DOHH2 (cell line): ENCODE data around the gene EPB41.

Experiments used
- H3F3A ChIP-seq: fragments of 200-600 bp; sonication (generic), shearing (Covaris generic); 2 replicates; pipeline ENCODE4 v1.6.0; 2016; ENCODE audit warnings: antibody characterized with exemption, mild to moderate bottlenecking; ENCODE audit not compliant: control insufficient read depth, insufficient read depth
- H3K27ac ChIP-seq: fragments of 200-600 bp; sonication (generic); 2 replicates; pipeline ENCODE4 v1.5.1; 2014; ENCODE audit warnings: low read depth, mild to moderate bottlenecking, low read length, moderate library complexity
- H3K27me3 ChIP-seq: fragments of 200-600 bp; sonication (generic); 2 replicates; pipeline ENCODE4 v1.6.1; 2014; ENCODE audit warnings: mild to moderate bottlenecking, low read length, mixed read lengths; ENCODE audit not compliant: control insufficient read depth
- H3K36me3 ChIP-seq: fragments of 200-600 bp; sonication (generic); 2 replicates; pipeline ENCODE4 v1.6.1; 2014; ENCODE audit warnings: mild to moderate bottlenecking, low read length, moderate library complexity, mixed read lengths; ENCODE audit not compliant: control insufficient read depth
- H3K4me1 ChIP-seq: fragments of 200-600 bp; sonication (generic); 2 replicates; pipeline ENCODE4 v1.6.1; 2014; ENCODE audit warnings: mild to moderate bottlenecking, low read length, mixed read lengths; ENCODE audit not compliant: control insufficient read depth
- H3K4me2 ChIP-seq: fragments of 200-600 bp; sonication (generic); 2 replicates; pipeline ENCODE4 v1.6.0; 2014; ENCODE audit warnings: mild to moderate bottlenecking, low read length, moderate library complexity
- H3K4me3 ChIP-seq: fragments of 200-600 bp; sonication (generic); 2 replicates; pipeline ENCODE4 v1.5.1; 2014; ENCODE audit warnings: mild to moderate bottlenecking, low read length, mixed read lengths
- H3K79me2 ChIP-seq: fragments of 200-600 bp; sonication (generic); 2 replicates; pipeline ENCODE4 v1.6.1; 2014; ENCODE audit warnings: mild to moderate bottlenecking, low read length, mixed read lengths; ENCODE audit not compliant: control insufficient read depth
- H3K9me2 ChIP-seq: fragments of 200-600 bp; sonication (generic); replicated peaks from 2 replicates; pipeline ENCODE4 v1.6.1; 2014; ENCODE audit warnings: mild to moderate bottlenecking, low read length, mixed read lengths; ENCODE audit not compliant: control insufficient read depth
- H3K9me3 ChIP-seq: fragments of 200-600 bp; sonication (generic); 2 replicates; pipeline ENCODE4 v1.6.1; 2014; ENCODE audit warnings: antibody characterized with exemption, low read length, mixed read lengths; ENCODE audit not compliant: control insufficient read depth, insufficient read depth
- H4K20me1 ChIP-seq: fragments of 200-600 bp; sonication (generic); 2 replicates; pipeline ENCODE4 v1.6.0; 2014; ENCODE audit warnings: low read depth, mild to moderate bottlenecking, antibody characterized with exemption, low read length, moderate library complexity; ENCODE audit not compliant: control insufficient read depth, insufficient read depth
- CTCF ChIP-seq: fragments of 200-600 bp; sonication (generic); IDR thresholded peaks from one replicate; pipeline ENCODE4 v1.5.1; 2014; ENCODE audit warnings: antibody characterized with exemption, mild to moderate bottlenecking, low read depth, low read length; ENCODE audit not compliant: poor library complexity, severe bottlenecking
- EZH2phosphoT487 ChIP-seq: fragments of 200-600 bp; sonication (generic); IDR thresholded peaks from 2 replicates; pipeline ENCODE4 v1.6.1; 2017; ENCODE audit warnings: borderline replicate concordance, mild to moderate bottlenecking, antibody characterized with exemption, low read length, moderate library complexity, mixed read lengths

The EPB41 gene

GRCh38 chr1:28966617-28967016 lies 52.2 kb downstream of the EPB41 start:
- Histone ChIP-seq H3K9me2 (no peaks in the 10 kb centered on the region), H3K27me3 (no peaks in the 10 kb centered on the region), H3K36me3 (no peaks in the 10 kb centered on the region), H3K27ac (no peak overlapping the region), H3K79me2 (peaks cover 13% of the 10 kb centered on the region), H3F3A (peaks cover 2% of the 10 kb centered on the region; the same call in 1 of the 2 replicates), H3K4me2 (no peak overlapping the region), H4K20me1 (no peaks in the 10 kb centered on the region), H3K4me3 (no peak overlapping the region), H3K4me1 (no peaks in the 10 kb centered on the region), H3K9me3 (no peaks in the 10 kb centered on the region)
- TF ChIP-seq CTCF (no peak), EZH2phosphoT487 (no peak)

GRCh38 chr1:28971980-28972771 lies 57.8 kb downstream of the EPB41 start:
- H3K4me3 ChIP-seq, result no peak overlapping the region
- H3K9me3 ChIP-seq, result no peaks in the 10 kb centered on the region

GRCh38 chr1:28973596-28974421 lies 59.4 kb downstream of the EPB41 start:
- Histone ChIP-seq H3K4me1 (no peaks in the 10 kb centered on the region), H3K79me2 (peaks cover 10% of the 10 kb centered on the region), H3K27ac (no peak overlapping the region), H4K20me1 (no peaks in the 10 kb centered on the region), H3K9me2 (no peaks in the 10 kb centered on the region), H3F3A (no peaks in the 10 kb centered on the region), H3K36me3 (no peaks in the 10 kb centered on the region), H3K27me3 (no peaks in the 10 kb centered on the region), H3K9me3 (no peaks in the 10 kb centered on the region), H3K4me3 (no peak overlapping the region), H3K4me2 (no peak overlapping the region)
- TF ChIP-seq EZH2phosphoT487 (no peak), CTCF (no peak)

More at GRCh38 chr1:28971980-28972771, 57.8 kb downstream of the EPB41 start:
- Histone ChIP-seq H3K36me3 (no peaks in the 10 kb centered on the region), H3K9me2 (no peaks in the 10 kb centered on the region), H3K27me3 (no peaks in the 10 kb centered on the region), H4K20me1 (no peaks in the 10 kb centered on the region), H3F3A (no peaks in the 10 kb centered on the region), H3K4me1 (no peaks in the 10 kb centered on the region), H3K79me2 (peaks cover 2% of the 10 kb centered on the region; the same call in 1 of the 2 replicates), H3K4me2 (no peak overlapping the region), H3K27ac (no peak overlapping the region)
- no peak for TF ChIP-seq CTCF
- TF ChIP-seq EZH2phosphoT487, result no peak
